ENCODE results near the gene DHPS. TPM values are rescaled to one million over a fixed set of nuclear protein-coding genes. Genes with fewer than 3 reads are reported as not detected.

The DHPS gene
- total RNA-seq, 1 donor from 2014 or later, result 60.2 TPM

Other genes with a start within 250 kb of the DHPS start
- 2.3 TPM for gene ZNF443, start 240.9 kb downstream of the DHPS start, total RNA-seq
- gene ZNF709, start 197.1 kb downstream of the DHPS start, total RNA-seq, result 1.6 TPM
- gene ZNF564, start 130.4 kb downstream of the DHPS start, total RNA-seq, result 9.6 TPM
- 5.1 TPM for gene ZNF490, start 71.1 kb downstream of the DHPS start, total RNA-seq
- gene ZNF791, start 71.0 kb downstream of the DHPS start, total RNA-seq, result 15.5 TPM
- 32.5 TPM for gene MAN2B1, start 15.1 kb downstream of the DHPS start, total RNA-seq
- 8.7 TPM for gene WDR83, start 15.1 kb downstream of the DHPS start, total RNA-seq
- gene GNG14, start 6.1 kb upstream of the DHPS start, total RNA-seq, result not detected
- gene FBXW9, start 14.8 kb upstream of the DHPS start, total RNA-seq, result 1.7 TPM
- 36.0 TPM for gene TNPO2, start 42.1 kb upstream of the DHPS start, total RNA-seq
- gene TRIR, start 52.8 kb upstream of the DHPS start, total RNA-seq, result 127 TPM
- 64.7 TPM for gene GET3, start 55.6 kb upstream of the DHPS start, total RNA-seq
- not detected for gene BEST2, start 69.9 kb upstream of the DHPS start, total RNA-seq
- gene HOOK2, start 93.7 kb upstream of the DHPS start, total RNA-seq, result 44.9 TPM
- gene JUNB, start 109.6 kb upstream of the DHPS start, total RNA-seq, result 24.2 TPM
- gene PRDX2, start 119.9 kb upstream of the DHPS start, total RNA-seq, result 750 TPM
- 2.2 TPM for gene THSD8, start 120.2 kb upstream of the DHPS start, total RNA-seq
- gene RNASEH2A, start 124.7 kb upstream of the DHPS start, total RNA-seq, result 4.5 TPM
- not detected for gene RTBDN, start 152.7 kb upstream of the DHPS start, total RNA-seq
- gene MAST1, start 156.6 kb upstream of the DHPS start, total RNA-seq, result 0.12 TPM
- gene DNASE2, start 199.6 kb upstream of the DHPS start, total RNA-seq, result 19.2 TPM
- gene KLF1, start 205.3 kb upstream of the DHPS start, total RNA-seq, result not detected
- 30.5 TPM for gene GCDH, start 209.3 kb upstream of the DHPS start, total RNA-seq
- gene SYCE2, start 237.4 kb upstream of the DHPS start, total RNA-seq, result not detected

Measured in left ventricle myocardium superior (tissue), 1 donor.